ENCODE results near the gene CAMK1D.

The CAMK1D gene

GRCh38 chr10:12757351-12757750, 408.0 kb downstream of the CAMK1D start:
- H3K9ac ChIP-seq (ENCODE audit: low read length), result no peak overlapping the region
- no peaks in the 10 kb centered on the region for H3K4me1 ChIP-seq (ENCODE audit: insufficient read depth, low read length)
- H3K36me3 ChIP-seq (ENCODE audit: insufficient read depth, low read length), result peaks cover 5% of the 10 kb centered on the region
- H3K4me3 ChIP-seq (ENCODE audit: low read depth in 1 of 2, low read length in 2 of 2), result no peak overlapping the region
- no peak overlapping the region for H3K27ac ChIP-seq (ENCODE audit: low read depth, low read length)
- H3K9me3 ChIP-seq (ENCODE audit: low read length), result no peaks in the 10 kb centered on the region
- H3K27me3 ChIP-seq (ENCODE audit: control insufficient read depth in 1 of 2, insufficient read depth in 2 of 2, low read length in 2 of 2), result no peaks in the 10 kb centered on the region

DNA sequence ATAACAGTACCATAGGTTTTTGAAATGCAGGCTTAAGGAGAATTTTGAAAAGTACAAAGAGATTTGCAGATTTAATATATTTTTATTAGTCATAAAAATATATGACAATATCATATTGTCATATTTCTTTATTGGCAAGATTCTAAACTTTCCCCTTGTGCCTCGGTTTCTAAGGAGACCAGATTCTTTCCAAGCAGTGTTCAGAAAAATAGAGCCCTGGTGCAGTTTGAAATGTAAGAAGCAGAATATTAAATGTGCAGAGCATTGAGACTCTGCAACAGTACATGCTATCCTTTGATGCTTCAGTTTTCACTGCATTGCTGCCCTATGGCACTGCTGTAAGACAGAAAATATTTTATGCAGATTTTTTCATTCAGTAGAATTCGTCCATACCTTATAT, 408.9 kb downstream of the CAMK1D start:
- no peak overlapping the region for H3K27ac ChIP-seq (ENCODE audit: low read depth, low read length)
- no peaks in the 10 kb centered on the region for H3K27me3 ChIP-seq (ENCODE audit: control insufficient read depth in 1 of 2, insufficient read depth in 2 of 2, low read length in 2 of 2)
- H3K9ac ChIP-seq (ENCODE audit: low read length), result no peak overlapping the region
- H3K9me3 ChIP-seq (ENCODE audit: low read length), result no peaks in the 10 kb centered on the region
- no peaks in the 10 kb centered on the region for H3K4me1 ChIP-seq (ENCODE audit: insufficient read depth, low read length)
- H3K36me3 ChIP-seq (ENCODE audit: insufficient read depth, low read length), result peaks cover 7% of the 10 kb centered on the region
- no peak overlapping the region for H3K4me3 ChIP-seq (ENCODE audit: low read depth in 1 of 2, low read length in 2 of 2)

DNA sequence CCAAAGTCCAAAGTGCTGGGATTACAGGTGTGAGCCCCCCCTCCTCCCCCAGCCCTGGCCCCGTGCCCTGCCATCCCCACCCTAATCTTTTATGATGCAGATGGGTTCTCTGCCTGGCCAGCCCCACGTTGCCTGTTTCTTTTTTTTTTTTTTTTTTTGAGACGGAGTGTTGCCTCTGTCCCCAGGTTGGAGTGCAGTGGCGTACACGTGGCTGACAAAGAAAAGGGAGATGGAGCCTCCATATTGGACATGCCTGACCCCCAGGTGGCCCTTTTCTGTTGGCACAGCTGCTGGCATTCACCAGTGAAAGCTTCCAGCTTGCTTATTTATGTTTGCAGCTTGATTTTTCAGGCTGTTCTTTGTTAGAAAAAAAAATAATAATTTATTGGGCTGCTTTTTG, 416.9 kb downstream of the CAMK1D start:
- Histone ChIP-seq H3K4me1 (ENCODE audit: insufficient read depth, low read length) (no peaks in the 10 kb centered on the region), H3K9me3 (ENCODE audit: low read length) (no peaks in the 10 kb centered on the region), H3K4me3 (ENCODE audit: low read depth in 1 of 2, low read length in 2 of 2) (no peak overlapping the region), H3K27me3 (ENCODE audit: control insufficient read depth in 1 of 2, insufficient read depth in 2 of 2, low read length in 2 of 2) (no peaks in the 10 kb centered on the region), H3K27ac (ENCODE audit: low read depth, low read length) (no peak overlapping the region), H3K9ac (ENCODE audit: low read length) (no peak overlapping the region), H3K36me3 (ENCODE audit: insufficient read depth, low read length) (peaks cover 19% of the 10 kb centered on the region)

DNA sequence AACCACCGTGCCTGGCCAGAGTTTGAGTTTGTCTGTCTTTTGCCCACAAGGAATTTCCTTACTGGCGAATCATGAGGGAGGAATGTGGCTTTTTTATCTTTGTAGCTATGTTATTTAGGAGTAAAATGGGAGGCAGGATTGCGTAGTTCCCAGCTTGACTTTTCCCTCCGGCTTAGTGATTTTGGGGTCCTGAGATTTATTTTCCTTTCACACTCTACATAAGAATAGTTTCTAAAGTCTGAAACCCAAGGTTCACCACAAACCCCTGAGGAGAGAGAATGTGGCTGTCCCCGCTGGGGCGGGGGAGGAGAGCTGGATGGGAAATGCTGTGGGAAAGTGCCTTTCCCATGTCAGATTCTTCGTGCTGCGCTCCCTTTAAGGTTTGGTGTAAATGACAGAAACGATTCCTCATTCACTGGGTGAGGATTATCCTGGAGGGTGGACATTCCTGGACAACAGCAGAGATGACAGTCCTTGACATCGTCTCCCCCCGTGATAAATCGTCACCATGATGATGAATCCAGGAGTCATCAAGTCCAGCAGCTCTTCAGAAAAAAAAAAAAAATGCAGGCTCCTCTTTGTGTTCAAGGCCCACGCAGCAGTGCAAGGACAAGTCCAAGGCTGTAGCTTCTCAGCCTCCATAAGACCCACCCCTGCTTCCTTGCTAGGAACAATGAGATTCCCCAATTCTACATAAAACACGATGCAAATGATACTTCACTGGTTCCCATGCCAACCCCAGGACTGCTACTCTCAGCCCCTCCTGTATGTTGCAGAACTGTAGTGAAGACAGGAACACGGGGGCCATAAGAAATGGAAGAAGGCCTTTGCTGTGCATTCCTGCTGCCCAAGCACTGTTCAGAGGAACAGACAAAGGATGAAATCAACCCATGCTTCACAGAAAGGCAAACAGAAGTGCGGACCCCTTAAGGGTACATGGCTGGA, 419.1 kb downstream of the CAMK1D start:
- H3K27ac ChIP-seq (ENCODE audit: low read depth, low read length), result no peak overlapping the region
- no peaks in the 10 kb centered on the region for H3K9me3 ChIP-seq (ENCODE audit: low read length)

DNA sequence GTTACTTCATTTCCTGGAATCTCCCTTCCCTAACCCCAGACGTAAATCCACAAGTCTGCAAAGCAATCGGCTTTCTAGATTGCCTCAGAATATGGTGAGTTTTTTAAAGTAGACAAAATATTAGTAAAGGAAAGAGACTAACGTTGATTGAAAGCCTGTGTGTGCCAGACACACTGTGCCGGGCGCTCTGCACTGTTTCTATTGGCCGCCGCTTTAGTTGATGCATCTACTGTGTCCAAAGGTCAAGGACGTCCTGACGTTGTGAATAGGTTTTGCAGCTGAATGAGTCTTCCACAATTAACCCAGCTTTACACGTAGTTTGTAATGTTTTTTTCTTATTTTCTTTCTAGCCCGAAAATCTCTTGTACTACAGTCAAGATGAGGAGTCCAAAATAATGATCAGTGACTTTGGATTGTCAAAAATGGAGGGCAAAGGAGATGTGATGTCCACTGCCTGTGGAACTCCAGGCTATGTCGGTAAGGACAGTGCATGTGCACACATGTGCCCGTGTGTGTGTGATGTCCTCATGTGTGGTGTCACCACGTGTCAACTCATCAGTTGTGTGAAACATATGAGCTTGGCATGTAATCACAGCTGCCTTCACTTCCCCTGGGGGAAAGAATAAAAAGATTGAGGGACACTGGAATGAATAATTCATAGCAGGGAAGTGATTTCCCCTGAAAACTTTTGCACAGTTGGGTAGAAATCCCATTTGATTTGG, 420.1 kb downstream of the CAMK1D start:
- no peak overlapping the region for H3K27ac ChIP-seq (ENCODE audit: low read depth, low read length)
- H3K27me3 ChIP-seq (ENCODE audit: control insufficient read depth in 1 of 2, insufficient read depth in 2 of 2, low read length in 2 of 2), result no peaks in the 10 kb centered on the region
- no peak overlapping the region for H3K4me3 ChIP-seq (ENCODE audit: low read depth in 1 of 2, low read length in 2 of 2)
- peaks cover 12% of the 10 kb centered on the region for H3K36me3 ChIP-seq (ENCODE audit: insufficient read depth, low read length)
- H3K9ac ChIP-seq (ENCODE audit: low read length), result no peak overlapping the region
- no peaks in the 10 kb centered on the region for H3K4me1 ChIP-seq (ENCODE audit: insufficient read depth, low read length)
- H3K9me3 ChIP-seq (ENCODE audit: low read length), result no peaks in the 10 kb centered on the region

More for the DNA sequence above, 419.1 kb downstream of the CAMK1D start:
- no peaks in the 10 kb centered on the region for H3K4me1 ChIP-seq (ENCODE audit: insufficient read depth, low read length)
- H3K9ac ChIP-seq (ENCODE audit: low read length), result no peak overlapping the region
- H3K36me3 ChIP-seq (ENCODE audit: insufficient read depth, low read length), result peaks cover 12% of the 10 kb centered on the region
- H3K4me3 ChIP-seq (ENCODE audit: low read depth in 1 of 2, low read length in 2 of 2), result no peak overlapping the region
- no peaks in the 10 kb centered on the region for H3K27me3 ChIP-seq (ENCODE audit: control insufficient read depth in 1 of 2, insufficient read depth in 2 of 2, low read length in 2 of 2)

GRCh38 chr10:12771981-12772760, 422.8 kb downstream of the CAMK1D start:
- H3K9ac ChIP-seq (ENCODE audit: low read length), result no peak overlapping the region
- H3K27ac ChIP-seq (ENCODE audit: low read depth, low read length), result no peak overlapping the region
- H3K4me1 ChIP-seq (ENCODE audit: insufficient read depth, low read length), result no peaks in the 10 kb centered on the region
- H3K36me3 ChIP-seq (ENCODE audit: insufficient read depth, low read length), result peaks cover 12% of the 10 kb centered on the region
- H3K4me3 ChIP-seq (ENCODE audit: low read depth in 1 of 2, low read length in 2 of 2), result no peak overlapping the region
- H3K27me3 ChIP-seq (ENCODE audit: control insufficient read depth in 1 of 2, insufficient read depth in 2 of 2, low read length in 2 of 2), result no peaks in the 10 kb centered on the region
- no peaks in the 10 kb centered on the region for H3K9me3 ChIP-seq (ENCODE audit: low read length)

GRCh38 chr10:12772797-12773587, 423.6 kb downstream of the CAMK1D start:
- Histone ChIP-seq H3K27me3 (ENCODE audit: control insufficient read depth in 1 of 2, insufficient read depth in 2 of 2, low read length in 2 of 2) (no peaks in the 10 kb centered on the region), H3K4me3 (ENCODE audit: low read depth in 1 of 2, low read length in 2 of 2) (no peak overlapping the region), H3K27ac (ENCODE audit: low read depth, low read length) (no peak overlapping the region), H3K9me3 (ENCODE audit: low read length) (no peaks in the 10 kb centered on the region), H3K36me3 (ENCODE audit: insufficient read depth, low read length) (peaks cover 12% of the 10 kb centered on the region), H3K4me1 (ENCODE audit: insufficient read depth, low read length) (no peaks in the 10 kb centered on the region), H3K9ac (ENCODE audit: low read length) (no peak overlapping the region)

DNA sequence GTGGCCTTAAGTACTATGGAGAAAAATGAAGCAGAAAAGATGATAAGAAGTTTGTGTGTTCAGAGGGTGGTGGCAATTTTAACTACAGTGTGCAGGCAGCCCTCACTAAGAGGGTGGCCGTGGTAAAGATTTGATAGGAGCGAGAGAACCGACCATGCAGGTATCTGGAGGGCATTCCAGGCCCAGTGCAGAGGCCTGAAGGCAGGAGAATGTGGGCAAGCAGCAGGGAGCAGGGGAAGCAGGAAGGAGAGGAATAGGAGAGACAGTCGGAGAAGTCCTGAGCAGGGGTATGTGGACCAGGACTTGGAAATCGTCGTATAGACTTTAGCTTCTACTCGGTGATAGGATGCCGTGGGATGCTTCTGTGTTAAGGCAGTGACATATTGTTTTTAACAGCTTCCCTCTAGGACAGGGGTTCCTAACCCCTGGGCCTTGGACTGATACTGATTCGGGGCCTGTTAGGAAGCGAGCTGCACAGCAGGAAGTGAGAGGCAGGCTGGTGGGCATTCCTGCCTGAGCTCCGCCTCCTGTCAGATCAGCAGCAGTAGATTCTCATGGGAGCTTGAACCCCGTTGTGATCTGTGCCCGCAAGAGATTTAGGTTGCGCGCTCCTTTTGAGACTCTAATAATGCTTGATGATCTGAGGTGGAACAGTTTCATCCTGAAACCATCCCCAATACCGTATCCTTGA, 425.0 kb downstream of the CAMK1D start:
- Histone ChIP-seq H3K9me3 (ENCODE audit: low read length) (no peaks in the 10 kb centered on the region), H3K4me1 (ENCODE audit: insufficient read depth, low read length) (no peaks in the 10 kb centered on the region), H3K27me3 (ENCODE audit: control insufficient read depth in 1 of 2, insufficient read depth in 2 of 2, low read length in 2 of 2) (no peaks in the 10 kb centered on the region), H3K27ac (ENCODE audit: low read depth, low read length) (no peak overlapping the region), H3K9ac (ENCODE audit: low read length) (no peak overlapping the region), H3K4me3 (ENCODE audit: low read depth in 1 of 2, low read length in 2 of 2) (no peak overlapping the region), H3K36me3 (ENCODE audit: insufficient read depth, low read length) (peaks cover 12% of the 10 kb centered on the region)

GRCh38 chr10:12777840-12778585, 428.7 kb downstream of the CAMK1D start:
- no peak overlapping the region for H3K4me3 ChIP-seq (ENCODE audit: low read depth in 1 of 2, low read length in 2 of 2)
- H3K36me3 ChIP-seq (ENCODE audit: insufficient read depth, low read length), result no peaks in the 10 kb centered on the region
- H3K9me3 ChIP-seq (ENCODE audit: low read length), result no peaks in the 10 kb centered on the region
- no peak overlapping the region for H3K9ac ChIP-seq (ENCODE audit: low read length)
- no peak overlapping the region for H3K27ac ChIP-seq (ENCODE audit: low read depth, low read length)
- H3K27me3 ChIP-seq (ENCODE audit: control insufficient read depth in 1 of 2, insufficient read depth in 2 of 2, low read length in 2 of 2), result no peaks in the 10 kb centered on the region
- H3K4me1 ChIP-seq (ENCODE audit: insufficient read depth, low read length), result peaks cover 10% of the 10 kb centered on the region

Measured in muscle layer of colon (tissue), 2 donors.